Cardiac septum (tissue), 1 donor: Measurements from ENCODE around the gene CABP1. TPM values are rescaled to one million over a fixed set of nuclear protein-coding genes. Genes with fewer than 3 reads are reported as not detected.

Experiments
- DNase-seq: peaks from one replicate; pipeline ENCODE4 v3.0.0-alpha.2; 2020; ENCODE audit warnings: low spot score
- intact Hi-C: fragments of 100-400 bp; cut with DNase I; formaldehyde crosslinking; loops from one replicate; pipeline ENCODE4 v1.14.0; 2022
- total RNA-seq: library from RNA; stranded (reverse); fragmentation: NEBNext Ultra II Directional; extraction: Animal tissue kit (Norgen Biotek cat#: 25700); gene quantifications from one replicate; pipeline ENCODE4 v1.2.1, GENCODE V29; 2021
- donor health status: DM: no; HTN: no; CAD: no.

CABP1 gene
- total RNA-seq, 1 donor from 2014 or later, result 2.8 TPM

- intact Hi-C loops, result no loop called here
- no peak for DNase-seq
These were observed 48.2 kb downstream of the CABP1 start for GRCh38 chr12:120688527-120689071.

- no peak for DNase-seq
- intact Hi-C loops, result no loop called here
These were observed 49.1 kb downstream of the CABP1 start for GRCh38 chr12:120689397-120690082.

GRCh38 chr12:120690083-120690450, 49.6 kb downstream of the CABP1 start:
- DNase-seq, result no peak
- intact Hi-C loops, result no loop called here

GRCh38 chr12:120690978-120691377, 50.6 kb downstream of the CABP1 start:
- intact Hi-C loops, result no loop called here
- DNase-seq, result no peak

GRCh38 chr12:120692524-120693033, 52.2 kb downstream of the CABP1 start:
- intact Hi-C loops, result no loop called here
- no peak for DNase-seq

GRCh38 chr12:120693848-120694247, 53.4 kb downstream of the CABP1 start:
- no peak for DNase-seq
- intact Hi-C loops, result no loop called here

GRCh38 chr12:120696626-120697025, 56.2 kb downstream of the CABP1 start:
- no peak for DNase-seq
- intact Hi-C loops, result no loop called here

GRCh38 chr12:120697344-120697743, 56.9 kb downstream of the CABP1 start:
- intact Hi-C loops, result no loop called here
- DNase-seq, result no peak

GRCh38 chr12:120698665-120699064, 58.2 kb downstream of the CABP1 start:
- DNase-seq, result no peak
- intact Hi-C loops, result no loop called here

GRCh38 chr12:120699553-120699952, 59.1 kb downstream of the CABP1 start:
- no peak for DNase-seq

GRCh38 chr12:120700886-120701285, 60.5 kb downstream of the CABP1 start:
- DNase-seq, result no peak
- intact Hi-C loops, result no loop called here

More at GRCh38 chr12:120699553-120699952, 59.1 kb downstream of the CABP1 start:
- intact Hi-C loops, result no loop called here

- intact Hi-C loops, result no loop called here
- DNase-seq, result peak; percentile 27
These were observed 62.2 kb downstream of the CABP1 start for GRCh38 chr12:120702637-120703036.

GRCh38 chr12:120703311-120703942, 63.0 kb downstream of the CABP1 start:
- intact Hi-C loops, result no loop called here
- peak; percentile 67 for DNase-seq

- intact Hi-C loops, result no loop called here
- no peak for DNase-seq
These were observed 65.2 kb downstream of the CABP1 start for GRCh38 chr12:120705618-120706017.

GRCh38 chr12:120706029-120706428, 65.6 kb downstream of the CABP1 start:
- no peak for DNase-seq
- intact Hi-C loops, result no loop called here

GRCh38 chr12:120708651-120709050, 68.2 kb downstream of the CABP1 start:
- intact Hi-C loops, result no loop called here
- no peak for DNase-seq

GRCh38 chr12:120710031-120710804, 69.8 kb downstream of the CABP1 start, which contains the start of gene UNC119B:
UNC119B (plus strand) TSS chr12:120710458; CDS start chr12:120710475, 17 bp downstream.
- peak; percentile 91 for DNase-seq
- intact Hi-C loops, result loop anchor here (2.0 kb wide), 1 partner anchor 23 kb away; the partner anchor contains the start of gene MLEC

- DNase-seq, result no peak
- intact Hi-C loops, result loop anchor here (2.0 kb wide), 1 partner anchor 24 kb away; the partner anchor contains the start of gene MLEC
These were observed 70.4 kb downstream of the CABP1 start for GRCh38 chr12:120710805-120711296.

GRCh38 chr12:120711411-120711810, 71.0 kb downstream of the CABP1 start:
- intact Hi-C loops, result loop anchor here (2.0 kb wide), 1 partner anchor 25 kb away; the partner anchor contains the start of gene MLEC
- no peak for DNase-seq

GRCh38 chr12:120712610-120713009, 72.2 kb downstream of the CABP1 start:
- no peak for DNase-seq
- intact Hi-C loops, result loop anchor here (1.0 kb wide), 1 partner anchor 65 kb away; no protein-coding TSS in a partner anchor
